GM18870 (cell line): Measurements from ENCODE around the gene AGAP1.

Experiments
- ATAC-seq: cut with Tn5 transposase; IDR thresholded peaks from one replicate; pipeline ENCODE4 v1.9.1; 2021; ENCODE audit warnings: moderate library complexity; ENCODE audit not compliant: unreplicated experiment

Gene AGAP1

GRCh38 chr2:235566415-235566814 lies 72.6 kb downstream of the AGAP1 start:
- ATAC-seq = no peak

- no peak for ATAC-seq
Observed at GRCh38 chr2:235566931-235567495, 73.2 kb downstream of the AGAP1 start.

DNA sequence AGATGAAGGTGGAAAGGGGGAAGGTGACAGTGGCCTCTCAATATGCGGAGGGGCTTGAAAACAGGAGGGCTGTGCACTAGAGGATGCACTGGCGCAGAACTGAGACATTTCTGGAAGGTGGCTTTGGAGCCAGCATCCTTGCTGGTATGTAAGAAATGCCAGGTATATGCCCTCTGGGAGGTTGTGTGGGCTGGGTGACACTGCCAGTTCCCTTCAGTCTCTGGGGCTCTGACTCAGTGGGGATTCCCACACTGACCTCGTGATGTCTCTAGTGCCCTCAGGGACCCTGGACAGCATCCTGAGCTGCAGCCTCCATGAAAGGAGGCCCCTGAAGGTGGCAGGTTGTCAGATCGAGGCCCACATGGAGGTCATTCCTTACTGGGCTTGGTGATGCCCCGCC lies 74.0 kb downstream of the AGAP1 start:
- no peak for ATAC-seq

DNA sequence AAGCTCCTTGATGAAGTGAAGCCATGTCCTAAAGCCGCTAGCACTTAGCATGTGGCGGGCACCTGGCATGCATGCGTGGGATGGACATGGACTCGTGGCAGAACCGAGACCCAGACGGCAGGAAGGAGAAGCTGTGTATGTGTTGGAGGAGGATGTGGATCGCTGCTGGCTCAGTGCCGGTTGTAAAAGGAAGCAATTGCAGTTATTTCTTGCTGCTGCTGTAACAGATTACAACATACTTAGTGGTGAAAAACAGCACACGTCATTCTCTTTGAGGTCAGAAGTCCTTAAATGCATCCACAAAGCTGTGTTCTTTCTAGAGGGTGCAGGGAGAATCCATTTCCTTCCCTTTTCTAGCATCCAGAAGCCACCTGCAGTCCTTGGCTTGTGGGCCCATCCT lies 74.6 kb downstream of the AGAP1 start:
- no peak for ATAC-seq

GRCh38 chr2:235569837-235570236 lies 76.0 kb downstream of the AGAP1 start:
- no peak for ATAC-seq

DNA sequence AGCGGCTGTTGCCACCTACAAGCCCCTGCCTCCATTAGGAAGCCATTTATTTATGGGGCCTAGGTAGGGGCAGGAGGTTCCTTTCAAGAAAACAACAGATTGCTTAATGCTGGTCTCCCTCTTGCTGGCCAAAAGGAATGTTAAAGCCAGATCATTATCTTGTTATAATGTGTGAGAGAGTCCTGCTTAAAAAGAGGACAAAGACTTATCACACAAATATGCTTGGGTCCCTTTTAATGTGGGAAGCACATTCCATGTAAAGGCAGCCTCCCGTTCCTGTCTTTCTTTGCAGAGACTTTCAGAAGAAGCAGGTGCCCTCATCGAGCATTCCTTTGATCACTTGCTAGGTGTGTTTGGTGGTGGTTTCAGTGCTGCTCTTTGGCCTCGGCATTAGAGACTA lies 76.4 kb downstream of the AGAP1 start:
- no peak for ATAC-seq

GRCh38 chr2:235570966-235571692 lies 77.3 kb downstream of the AGAP1 start:
- ATAC-seq = no peak

- ATAC-seq = no peak
Observed at GRCh38 chr2:235572592-235572991, 78.7 kb downstream of the AGAP1 start.

- no peak for ATAC-seq
Observed at GRCh38 chr2:235573331-235574221, 79.7 kb downstream of the AGAP1 start.

DNA sequence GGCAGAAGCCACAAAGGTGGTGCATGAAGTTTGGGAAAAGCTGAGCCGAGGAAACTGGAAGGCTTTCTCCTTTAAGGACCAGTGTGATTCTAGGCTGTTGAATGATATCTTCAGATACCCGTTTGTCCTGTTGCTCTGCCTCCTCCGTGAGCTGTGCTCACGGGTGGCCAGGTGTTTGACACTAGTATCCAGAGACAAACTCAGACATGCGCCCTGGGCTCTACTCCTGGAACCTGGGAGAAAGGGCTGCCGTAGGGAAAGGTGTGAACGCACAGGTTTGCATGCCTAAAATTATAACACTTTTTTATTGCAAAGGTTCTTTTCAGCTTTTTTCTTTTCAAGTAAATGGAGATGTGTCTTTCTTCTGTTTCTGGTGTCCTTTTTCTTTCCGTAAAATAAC lies 81.6 kb downstream of the AGAP1 start:
- ATAC-seq = no peak

DNA sequence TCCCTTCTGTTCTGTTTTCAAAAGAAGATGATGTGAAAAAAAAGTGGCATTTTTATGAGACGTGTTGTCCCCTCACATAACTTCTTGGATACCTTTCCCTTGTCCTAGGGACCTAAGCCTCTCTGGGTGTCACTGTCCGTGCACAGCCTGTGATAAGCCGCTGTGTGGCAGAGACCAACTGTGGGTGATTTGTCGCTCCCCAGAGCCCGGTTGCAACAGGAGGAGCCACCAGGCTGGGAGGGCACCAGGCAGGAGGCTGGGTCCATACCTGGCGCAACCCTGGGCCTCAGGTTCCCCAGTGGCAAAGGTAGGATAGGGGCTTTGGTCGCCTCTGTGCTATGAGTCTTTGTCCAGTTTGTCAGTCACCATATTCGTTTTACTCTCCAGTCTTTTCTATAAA lies 82.1 kb downstream of the AGAP1 start:
- ATAC-seq = no peak

GRCh38 chr2:235576337-235576910 lies 82.6 kb downstream of the AGAP1 start:
- ATAC-seq = no peak

GRCh38 chr2:235577404-235578330 lies 83.8 kb downstream of the AGAP1 start:
- no peak for ATAC-seq

DNA sequence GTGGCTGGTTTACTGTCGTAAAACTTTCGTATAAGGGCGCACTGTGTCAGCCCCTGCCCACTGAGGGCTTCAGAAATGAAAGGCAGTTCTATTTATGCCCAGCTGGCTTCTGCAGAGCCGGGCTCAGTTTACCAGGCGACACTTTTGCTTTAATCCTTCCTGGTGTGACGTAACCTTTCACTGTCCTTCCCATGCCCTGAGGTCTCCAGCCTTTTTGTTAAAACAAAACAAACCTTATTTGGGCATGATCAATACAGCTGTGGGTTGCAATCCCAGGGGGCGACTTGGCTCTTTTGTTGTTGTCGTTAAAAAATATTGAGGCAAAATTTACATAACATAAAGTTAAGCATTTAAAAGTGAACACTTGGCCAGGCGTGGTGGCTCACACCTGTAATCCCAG lies 85.3 kb downstream of the AGAP1 start:
- ATAC-seq = no peak

DNA sequence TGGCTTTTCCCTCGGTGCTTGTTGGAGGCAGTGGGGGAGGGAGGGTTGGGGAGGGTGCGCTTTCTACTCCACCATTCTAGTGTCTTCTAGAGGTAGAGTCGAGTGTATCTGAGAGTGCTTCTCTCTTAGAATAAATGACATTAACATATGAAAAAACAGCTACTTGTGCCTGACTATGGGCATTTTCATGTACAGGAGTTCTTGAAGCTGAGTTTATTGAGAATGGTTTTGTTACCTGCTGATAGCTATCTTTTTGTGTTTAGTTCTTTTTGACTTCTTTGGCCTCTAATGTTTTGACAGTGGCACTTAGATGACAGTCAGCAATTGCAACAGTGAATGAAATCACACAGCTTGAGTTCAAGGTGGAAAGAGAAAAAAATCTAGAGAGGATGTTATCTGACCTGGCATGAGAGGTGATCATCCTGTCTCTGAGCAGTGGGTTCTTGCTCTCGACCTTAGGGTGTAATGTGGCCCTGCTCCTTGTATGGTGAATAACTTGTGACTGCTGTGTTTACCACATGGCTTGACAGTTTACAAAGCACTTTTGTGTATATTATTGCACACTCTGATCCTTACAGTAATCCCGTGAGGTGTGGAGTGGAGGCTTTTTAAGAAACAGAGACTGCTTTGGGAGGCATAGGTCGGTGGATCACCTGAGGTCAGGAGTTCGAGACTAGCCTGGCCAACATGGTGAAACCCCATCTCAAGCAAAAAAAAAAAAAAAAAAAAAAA lies 86.7 kb downstream of the AGAP1 start:
- ATAC-seq = no peak

- ATAC-seq = no peak
Observed at GRCh38 chr2:235582081-235582686, 88.3 kb downstream of the AGAP1 start.

DNA sequence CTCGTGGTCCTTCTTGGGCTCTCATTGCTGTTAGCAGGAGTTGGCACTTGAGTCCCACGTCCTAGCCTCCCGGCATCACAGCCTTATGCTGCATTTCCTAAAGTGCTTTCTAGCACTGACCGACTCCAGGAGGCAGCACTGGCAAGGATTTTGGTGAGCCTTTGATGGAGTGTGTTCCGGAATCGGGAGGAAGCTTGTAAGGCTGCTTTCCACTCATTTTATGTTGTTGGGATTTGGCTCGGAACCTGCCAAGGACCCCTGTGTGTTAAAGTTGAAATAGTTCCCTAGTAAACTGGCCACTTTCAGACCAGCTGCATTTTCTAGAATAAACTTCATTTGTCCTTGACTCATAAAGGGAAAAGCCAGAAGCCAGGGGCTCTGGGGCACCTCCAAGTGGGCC lies 88.9 kb downstream of the AGAP1 start:
- ATAC-seq = no peak

DNA sequence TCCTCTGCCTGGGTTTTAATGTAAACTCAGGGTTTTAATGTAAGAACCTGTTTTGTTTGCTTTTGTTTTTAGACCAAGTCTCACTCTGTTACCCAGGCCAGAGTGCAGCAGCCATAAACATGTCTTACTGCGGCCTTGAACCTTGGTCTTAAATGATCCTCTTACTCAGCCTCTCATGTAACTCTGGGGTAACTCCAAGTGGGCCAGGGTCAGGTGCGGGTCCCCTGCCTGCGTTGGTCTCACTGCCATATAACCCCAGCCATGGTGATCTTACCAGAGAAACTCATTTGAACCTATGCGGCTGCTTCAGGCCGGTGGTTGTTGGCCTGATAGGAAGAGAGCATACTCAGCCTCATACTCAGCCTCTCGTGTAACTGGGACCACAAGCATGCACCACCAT lies 89.3 kb downstream of the AGAP1 start:
- no peak for ATAC-seq

DNA sequence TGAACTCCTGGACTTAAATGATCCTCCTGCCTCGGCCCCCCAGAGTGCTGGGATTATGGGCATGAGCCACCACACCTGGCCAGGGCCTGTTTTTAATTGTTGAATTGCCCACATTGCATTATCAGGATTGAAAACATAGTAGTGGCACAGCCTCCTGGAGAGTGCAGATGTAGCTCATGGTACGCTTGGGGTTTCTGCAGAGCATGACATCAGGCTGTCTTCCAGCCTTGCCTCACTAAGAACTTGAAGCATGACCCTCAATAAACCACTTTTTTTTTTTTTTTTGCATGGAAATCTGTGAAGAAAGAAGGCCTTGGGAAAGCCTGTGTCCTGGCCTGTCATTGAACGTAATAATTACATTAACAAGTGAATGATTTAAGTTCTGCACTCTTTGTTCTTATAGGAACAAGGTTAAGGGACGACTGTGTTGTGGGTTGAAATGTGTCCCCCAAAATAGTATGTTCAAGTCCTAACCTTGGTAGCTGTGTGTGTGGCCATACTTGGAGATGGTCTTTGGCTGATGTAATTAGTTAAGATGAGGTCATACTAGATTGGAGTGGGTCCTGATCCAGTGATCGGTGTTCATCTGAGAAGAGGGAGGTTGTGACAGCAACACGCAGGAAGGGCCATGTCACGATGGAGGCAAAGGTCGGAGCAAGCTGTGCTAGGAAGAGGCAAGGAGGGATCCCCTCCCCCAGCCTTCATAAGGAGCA lies 90.2 kb downstream of the AGAP1 start:
- no peak for ATAC-seq
